ENCODE data around the gene ANKRD24.

The ANKRD24 gene

DNA sequence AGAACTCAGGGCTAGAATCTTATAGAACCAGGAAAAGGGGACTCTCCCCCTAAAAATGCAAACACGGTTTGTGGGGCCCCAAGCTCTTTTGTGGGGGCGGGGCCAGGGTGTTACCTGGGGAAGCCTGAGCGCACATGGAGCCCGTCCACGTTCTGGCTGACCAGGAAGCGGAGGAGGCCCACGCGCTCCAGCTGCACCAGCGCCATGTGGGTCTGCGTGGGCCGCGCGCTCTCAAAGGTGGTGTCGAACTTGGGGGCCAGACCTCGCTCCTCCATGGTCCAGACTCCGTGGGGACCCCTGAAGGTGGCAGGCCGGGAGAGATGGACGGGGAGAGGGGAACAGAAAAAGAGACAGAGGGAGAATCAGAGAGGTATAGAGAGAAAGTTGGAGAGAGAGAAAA, 3.5 kb upstream of the ANKRD24 start:
- Histone ChIP-seq H2AFZ (ENCODE audit: low read depth, low read length) (no peak overlapping the region), H2BK12ac (ENCODE audit: low read length in 2 of 2) (no peak overlapping the region), H3K4me3 (ENCODE audit: insufficient read depth in 1 of 2, low read depth in 1 of 2, low read length in 2 of 2) (no peak overlapping the region), H3K36me3 (ENCODE audit: control insufficient read depth in 1 of 2, insufficient read depth in 2 of 2, low read depth in 1 of 2, low read length in 2 of 2) (peaks cover 44 to 63% of the 10 kb centered on the region in 2 experiments), H3K4me2 (ENCODE audit: low read length, poor library complexity, severe bottlenecking) (no peak overlapping the region), H3K18ac (ENCODE audit: low read depth in 1 of 2, low read length in 2 of 2) (no peak overlapping the region), H3K14ac (ENCODE audit: low read length in 2 of 2) (no peak overlapping the region), H4K8ac (ENCODE audit: low read length) (no peak overlapping the region), H3K9ac (ENCODE audit: low read length) (no peak overlapping the region), H3K4ac (ENCODE audit: low read depth in 1 of 2, low read length in 2 of 2) (no peak overlapping the region), H3K23ac (ENCODE audit: low read length in 2 of 2) (no peak overlapping the region), H3K27ac (ENCODE audit: low read length, poor library complexity, severe bottlenecking) (no peak overlapping the region), H2BK120ac (ENCODE audit: low read depth, low read length) (no peak overlapping the region), H2BK5ac (ENCODE audit: low read depth, low read length, poor library complexity, severe bottlenecking) (no peak overlapping the region), H3K9me3 (ENCODE audit: control insufficient read depth, low read length) (no peaks in the 10 kb centered on the region), H4K91ac (ENCODE audit: low read length) (no peak overlapping the region), H2BK15ac (ENCODE audit: low read depth, poor library complexity, severe bottlenecking) (no peak overlapping the region), H3K79me1 (replicated peaks; ENCODE audit: low read length, poor library complexity, severe bottlenecking) (peaks cover 23% of the 10 kb centered on the region), H3K4me1 (ENCODE audit: control insufficient read depth, insufficient read depth, low read depth, low read length) (peaks cover 17% of the 10 kb centered on the region), H2AK5ac (ENCODE audit: low read length, severe bottlenecking) (no peak overlapping the region), H3K27me3 (ENCODE audit: control insufficient read depth in 1 of 2, insufficient read depth in 1 of 2, low read length in 2 of 2) (no peaks in the 10 kb centered on the region)
- DNase-seq = no peak
- 94% methylated on average over 18 of the region's 18 CpGs for WGBS

DNA sequence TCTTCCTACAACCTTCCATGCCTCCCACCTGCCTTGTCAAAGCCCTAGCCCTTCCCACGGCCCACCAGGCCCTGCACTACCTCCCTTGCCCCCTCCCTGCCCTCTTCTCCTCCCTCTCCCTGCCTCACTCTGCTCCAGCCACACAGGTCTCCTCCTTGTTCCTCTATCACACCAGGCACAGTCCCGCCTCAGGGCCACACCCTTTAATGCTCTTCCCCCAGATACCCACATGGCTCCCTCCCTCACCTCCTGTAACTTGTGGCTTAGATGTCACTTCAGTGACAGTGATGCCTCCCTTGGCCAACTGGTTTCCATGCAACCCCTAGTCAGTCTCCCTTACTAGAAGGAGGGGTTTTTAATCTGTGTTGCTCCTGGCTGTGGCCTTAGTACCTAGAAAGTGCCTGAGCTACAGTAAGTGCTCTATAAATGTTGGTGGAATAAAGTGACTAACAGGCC, 1.4 kb upstream of the ANKRD24 start:
- no peak for DNase-seq
- Histone ChIP-seq H2BK5ac (ENCODE audit: low read depth, low read length, poor library complexity, severe bottlenecking) (no peak overlapping the region), H3K9ac (ENCODE audit: low read length) (peak overlapping the region; percentile 97), H3K9me3 (ENCODE audit: control insufficient read depth, low read length) (no peaks in the 10 kb centered on the region), H4K8ac (ENCODE audit: low read length) (no peak overlapping the region), H3K27ac (ENCODE audit: low read length, poor library complexity, severe bottlenecking) (no peak overlapping the region), H3K4me2 (ENCODE audit: low read length, poor library complexity, severe bottlenecking) (no peak overlapping the region), H3K79me1 (replicated peaks; ENCODE audit: low read length, poor library complexity, severe bottlenecking) (peaks cover 23% of the 10 kb centered on the region), H3K14ac (ENCODE audit: low read length in 2 of 2) (no peak overlapping the region), H2BK12ac (ENCODE audit: low read length in 2 of 2) (no peak overlapping the region), H2BK120ac (ENCODE audit: low read depth, low read length) (no peak overlapping the region), H3K4me3 (ENCODE audit: insufficient read depth in 1 of 2, low read depth in 1 of 2, low read length in 2 of 2) (peak overlapping the region in 1 of 2 experiments; percentile 100), H3K27me3 (ENCODE audit: control insufficient read depth in 1 of 2, insufficient read depth in 1 of 2, low read length in 2 of 2) (no peaks in the 10 kb centered on the region), H3K4ac (ENCODE audit: low read depth in 1 of 2, low read length in 2 of 2) (no peak overlapping the region), H3K18ac (ENCODE audit: low read depth in 1 of 2, low read length in 2 of 2) (no peak overlapping the region), H4K91ac (ENCODE audit: low read length) (no peak overlapping the region), H3K4me1 (ENCODE audit: control insufficient read depth, insufficient read depth, low read depth, low read length) (peaks cover 17% of the 10 kb centered on the region), H3K36me3 (ENCODE audit: control insufficient read depth in 1 of 2, insufficient read depth in 2 of 2, low read depth in 1 of 2, low read length in 2 of 2) (peaks cover 32 to 42% of the 10 kb centered on the region in 2 experiments), H2BK15ac (ENCODE audit: low read depth, poor library complexity, severe bottlenecking) (no peak overlapping the region), H2AK5ac (ENCODE audit: low read length, severe bottlenecking) (no peak overlapping the region), H2AFZ (ENCODE audit: low read depth, low read length) (no peak overlapping the region), H3K23ac (ENCODE audit: low read length in 2 of 2) (no peak overlapping the region)
- WGBS = 99% methylated on average over 2 of the region's 2 CpGs

DNA sequence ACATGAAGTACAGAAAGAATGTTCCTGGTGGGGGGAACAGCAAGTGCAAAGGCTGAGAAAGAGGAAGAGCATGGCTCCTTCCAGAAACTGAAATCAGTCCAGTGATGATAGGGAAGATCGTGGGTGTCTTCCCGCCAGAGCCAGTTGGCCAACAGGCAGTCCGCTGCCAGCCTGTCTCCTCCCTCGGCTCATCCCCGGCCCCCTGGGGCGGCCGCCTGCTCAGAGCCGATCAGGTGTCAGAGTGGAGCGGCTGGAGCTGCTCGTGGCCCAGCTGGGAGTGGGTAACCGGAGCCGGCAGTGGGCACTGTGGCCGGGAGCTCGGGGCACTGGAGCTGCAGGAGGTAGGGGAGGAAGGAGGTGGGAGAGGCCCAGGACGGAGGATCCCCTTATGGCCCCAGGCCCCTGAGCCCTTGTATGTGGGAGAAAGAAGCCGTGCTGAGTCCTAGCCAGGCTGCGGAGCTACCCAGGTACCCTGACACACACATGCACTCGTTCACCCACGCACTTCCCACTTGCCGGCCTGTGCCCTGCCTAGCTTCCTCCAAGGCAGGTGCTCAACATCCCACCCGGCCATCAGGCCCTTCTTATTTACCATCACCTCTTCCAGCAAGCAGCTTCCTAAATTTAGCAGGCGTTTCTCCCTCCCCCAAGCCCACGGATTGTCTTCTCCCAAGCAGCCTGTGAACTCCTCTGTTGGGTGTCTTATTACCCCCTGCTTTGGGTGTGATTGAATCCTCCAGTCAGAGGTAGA, 1.7 kb downstream of the ANKRD24 start:
- H4K8ac ChIP-seq (ENCODE audit: low read length) = no peak overlapping the region
- peak overlapping the region in 1 of 2 experiments; percentile 29 for H3K23ac ChIP-seq (ENCODE audit: low read length in 2 of 2)
- no peak overlapping the region for H2BK15ac ChIP-seq (ENCODE audit: low read depth, poor library complexity, severe bottlenecking)
- no peak overlapping the region for H3K27ac ChIP-seq (ENCODE audit: low read length, poor library complexity, severe bottlenecking)
- H3K4me1 ChIP-seq (ENCODE audit: control insufficient read depth, insufficient read depth, low read depth, low read length) = peaks cover 21% of the 10 kb centered on the region
- H4K91ac ChIP-seq (ENCODE audit: low read length) = no peak overlapping the region
- peaks cover 20% of the 10 kb centered on the region for H3K79me1 ChIP-seq (replicated peaks; ENCODE audit: low read length, poor library complexity, severe bottlenecking)
- H3K14ac ChIP-seq (ENCODE audit: low read length in 2 of 2) = no peak overlapping the region
- H3K4ac ChIP-seq (ENCODE audit: low read depth in 1 of 2, low read length in 2 of 2) = no peak overlapping the region
- H2BK12ac ChIP-seq (ENCODE audit: low read length in 2 of 2) = peak overlapping the region in 1 of 2 experiments; percentile 23
- H2BK120ac ChIP-seq (ENCODE audit: low read depth, low read length) = no peak overlapping the region
- no peak overlapping the region for H2BK5ac ChIP-seq (ENCODE audit: low read depth, low read length, poor library complexity, severe bottlenecking)
- H3K27me3 ChIP-seq (ENCODE audit: control insufficient read depth in 1 of 2, insufficient read depth in 1 of 2, low read length in 2 of 2) = no peaks in the 10 kb centered on the region
- no peak overlapping the region for H2AK5ac ChIP-seq (ENCODE audit: low read length, severe bottlenecking)
- H2AFZ ChIP-seq (ENCODE audit: low read depth, low read length) = no peak overlapping the region
- no peak overlapping the region for H3K4me2 ChIP-seq (ENCODE audit: low read length, poor library complexity, severe bottlenecking)
- peaks cover 17 to 18% of the 10 kb centered on the region in 2 experiments for H3K36me3 ChIP-seq (ENCODE audit: control insufficient read depth in 1 of 2, insufficient read depth in 2 of 2, low read depth in 1 of 2, low read length in 2 of 2)
- no peak overlapping the region for H3K4me3 ChIP-seq (ENCODE audit: insufficient read depth in 1 of 2, low read depth in 1 of 2, low read length in 2 of 2)
- no peak for DNase-seq
- H3K18ac ChIP-seq (ENCODE audit: low read depth in 1 of 2, low read length in 2 of 2) = no peak overlapping the region
- H3K9ac ChIP-seq (ENCODE audit: low read length) = no peak overlapping the region
- H3K9me3 ChIP-seq (ENCODE audit: control insufficient read depth, low read length) = no peaks in the 10 kb centered on the region
- 62% methylated on average over 19 of the region's 23 CpGs for WGBS

DNA sequence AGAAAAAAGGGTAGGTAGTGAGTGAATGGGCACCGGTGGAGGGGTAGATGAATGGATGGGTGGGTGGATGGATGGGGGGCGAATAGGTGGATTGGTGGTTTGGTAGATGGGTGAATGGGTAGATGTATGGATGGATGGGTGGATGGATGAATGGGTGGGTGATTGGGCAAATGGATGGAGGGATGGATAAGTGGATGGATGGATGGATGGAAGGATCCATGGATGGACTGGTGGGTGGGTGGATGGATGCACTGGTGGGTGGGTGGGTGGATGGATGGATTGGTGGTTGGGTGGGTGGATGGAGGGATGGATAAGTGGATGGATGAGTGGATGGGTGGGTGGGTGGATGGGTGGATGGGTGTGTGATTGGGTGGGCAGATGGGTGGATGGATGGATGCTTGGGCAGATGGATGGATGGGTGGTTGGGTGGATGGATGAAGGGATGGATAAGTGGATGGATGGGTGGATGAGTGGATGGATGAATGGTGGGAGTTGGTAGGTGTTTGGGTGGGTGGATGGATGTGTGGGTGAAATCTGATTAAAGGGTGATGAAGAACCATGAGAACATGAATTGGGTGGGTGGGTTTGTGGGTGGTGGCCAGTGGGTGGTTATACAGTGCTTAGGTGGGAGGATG, 2.3 kb downstream of the ANKRD24 start:
- Histone ChIP-seq H2BK5ac (ENCODE audit: low read depth, low read length, poor library complexity, severe bottlenecking) (no peak overlapping the region), H2BK120ac (ENCODE audit: low read depth, low read length) (no peak overlapping the region), H2AFZ (ENCODE audit: low read depth, low read length) (no peak overlapping the region), H2AK5ac (ENCODE audit: low read length, severe bottlenecking) (no peak overlapping the region), H3K4me3 (ENCODE audit: insufficient read depth in 1 of 2, low read depth in 1 of 2, low read length in 2 of 2) (no peak overlapping the region), H3K79me1 (replicated peaks; ENCODE audit: low read length, poor library complexity, severe bottlenecking) (peaks cover 17% of the 10 kb centered on the region), H3K4me1 (ENCODE audit: control insufficient read depth, insufficient read depth, low read depth, low read length) (peaks cover 21% of the 10 kb centered on the region), H3K4me2 (ENCODE audit: low read length, poor library complexity, severe bottlenecking) (no peak overlapping the region), H4K91ac (ENCODE audit: low read length) (no peak overlapping the region), H3K27me3 (ENCODE audit: control insufficient read depth in 1 of 2, insufficient read depth in 1 of 2, low read length in 2 of 2) (no peaks in the 10 kb centered on the region), H3K9me3 (ENCODE audit: control insufficient read depth, low read length) (no peaks in the 10 kb centered on the region), H3K36me3 (ENCODE audit: control insufficient read depth in 1 of 2, insufficient read depth in 2 of 2, low read depth in 1 of 2, low read length in 2 of 2) (peaks cover 10 to 13% of the 10 kb centered on the region in 2 experiments), H2BK12ac (ENCODE audit: low read length in 2 of 2) (no peak overlapping the region), H3K4ac (ENCODE audit: low read depth in 1 of 2, low read length in 2 of 2) (no peak overlapping the region), H3K18ac (ENCODE audit: low read depth in 1 of 2, low read length in 2 of 2) (no peak overlapping the region), H3K23ac (ENCODE audit: low read length in 2 of 2) (no peak overlapping the region), H3K9ac (ENCODE audit: low read length) (no peak overlapping the region), H3K27ac (ENCODE audit: low read length, poor library complexity, severe bottlenecking) (no peak overlapping the region), H3K14ac (ENCODE audit: low read length in 2 of 2) (no peak overlapping the region), H4K8ac (ENCODE audit: low read length) (no peak overlapping the region), H2BK15ac (ENCODE audit: low read depth, poor library complexity, severe bottlenecking) (no peak overlapping the region)
- 82% methylated on average over 2 of the region's 2 CpGs for WGBS
- DNase-seq = no peak

Data from mesenchymal stem cell (in vitro differentiated cells and primary cell).